H9 (cell line): ENCODE measurements around the gene PCSK6. TPM values are rescaled to one million over a fixed set of nuclear protein-coding genes. Genes with fewer than 3 reads are reported as not detected.

Source experiments
- DNase-seq: peaks from one replicate; pipeline ENCODE4 v3.0.0-alpha.2; 2017
- H2AFZ ChIP-seq: one replicate; pipeline ENCODE4 v1.6.1; 2013; ENCODE audit warnings: mild to moderate bottlenecking, low read length, control low read depth, moderate library complexity
- H2AK5ac ChIP-seq: 2 replicates; pipeline ENCODE4 v1.6.1; 2013; ENCODE audit warnings: low read length, control low read depth, mixed read lengths; ENCODE audit not compliant: insufficient read length
- H2BK120ac ChIP-seq: one replicate; pipeline ENCODE4 v1.6.1; 2013; ENCODE audit warnings: low read depth, mild to moderate bottlenecking, low read length, control low read depth, inconsistent platforms; ENCODE audit not compliant: poor library complexity, severe bottlenecking
- H2BK12ac ChIP-seq: 2 replicates; pipeline ENCODE4 v1.6.1; 2013; ENCODE audit warnings: low read length, control low read depth, mixed read lengths, low read depth; ENCODE audit not compliant: insufficient read length
- H2BK15ac ChIP-seq: 2 replicates; pipeline ENCODE4 v1.6.1; 2013; ENCODE audit warnings: low read depth, low read length, control low read depth
- H2BK20ac ChIP-seq: one replicate; pipeline ENCODE4 v1.6.1; 2013; ENCODE audit warnings: low read depth, mild to moderate bottlenecking, low read length, control low read depth, inconsistent platforms; ENCODE audit not compliant: poor library complexity, severe bottlenecking
- H2BK5ac ChIP-seq: 2 replicates; pipeline ENCODE4 v1.6.1; 2013; ENCODE audit warnings: low read length, control low read depth, mixed read lengths; ENCODE audit not compliant: insufficient read length
- H3K14ac ChIP-seq: 2 replicates; pipeline ENCODE4 v1.6.1; 2013; ENCODE audit warnings: low read length, control low read depth; ENCODE audit not compliant: insufficient read depth
- H3K18ac ChIP-seq: 2 replicates; pipeline ENCODE4 v1.6.1; 2013; ENCODE audit warnings: low read depth, mild to moderate bottlenecking, mixed read lengths, low read length, control low read depth; ENCODE audit not compliant: insufficient read length
- H3K23ac ChIP-seq: 2 replicates; pipeline ENCODE4 v1.6.1; 2013; ENCODE audit warnings: low read length, control low read depth, mixed read lengths, low read depth; ENCODE audit not compliant: insufficient read length
- H3K23me2 ChIP-seq: 2 replicates; pipeline ENCODE4 v1.6.1; 2013; ENCODE audit warnings: low read depth, mild to moderate bottlenecking, mixed read lengths, low read length, control low read depth; ENCODE audit not compliant: insufficient read length, poor library complexity, severe bottlenecking
- H3K27ac ChIP-seq: 2 replicates; pipeline ENCODE4 v1.5.1; 2013; ENCODE audit warnings: low read length, control low read depth, mixed read lengths, low read depth; ENCODE audit not compliant: insufficient read length
- H3K27me3 ChIP-seq: 2 replicates; pipeline ENCODE4 v1.6.1; 2013; ENCODE audit warnings: low read length, control low read depth, inconsistent platforms; ENCODE audit not compliant: insufficient read depth
- H3K4ac ChIP-seq: 2 replicates; pipeline ENCODE4 v1.6.1; 2013; ENCODE audit warnings: low read depth, mild to moderate bottlenecking, control low read depth, inconsistent platforms, low read length, moderate library complexity
- H3K4me1 ChIP-seq: 2 replicates; pipeline ENCODE4 v1.6.1; 2013; ENCODE audit warnings: low read length, control low read depth, inconsistent platforms; ENCODE audit not compliant: insufficient read depth
- H3K4me2 ChIP-seq: 2 replicates; pipeline ENCODE4 v1.6.1; 2013; ENCODE audit warnings: low read length, control low read depth, mixed read lengths; ENCODE audit not compliant: insufficient read length, insufficient read depth
- H3K56ac ChIP-seq: 2 replicates; pipeline ENCODE4 v1.6.1; 2013; ENCODE audit warnings: low read depth, mild to moderate bottlenecking, mixed read lengths, low read length, control low read depth; ENCODE audit not compliant: insufficient read length
- H3K79me1 ChIP-seq: 2 replicates; pipeline ENCODE4 v1.6.1; 2013; ENCODE audit warnings: low read depth, mild to moderate bottlenecking, moderate library complexity, low read length, control low read depth, inconsistent platforms; ENCODE audit not compliant: insufficient read depth, poor library complexity, severe bottlenecking
- H3K79me2 ChIP-seq: 2 replicates; pipeline ENCODE4 v1.6.1; 2013; ENCODE audit warnings: low read length, control low read depth, inconsistent platforms; ENCODE audit not compliant: insufficient read depth
- H3K9ac ChIP-seq: 2 replicates; pipeline ENCODE4 v1.6.1; 2013; ENCODE audit warnings: low read length, control low read depth, mixed read lengths; ENCODE audit not compliant: insufficient read length; ENCODE audit errors: extremely low read depth
- H3K9me3 ChIP-seq: one replicate; pipeline ENCODE4 v1.6.1; 2013; ENCODE audit warnings: low read depth, low read length, inconsistent platforms; ENCODE audit not compliant: control insufficient read depth
- H3T11ph ChIP-seq: one replicate; pipeline ENCODE4 v1.6.1; 2013; ENCODE audit warnings: mild to moderate bottlenecking, low read length, control low read depth, inconsistent platforms
- H4K20me1 ChIP-seq: one replicate; pipeline ENCODE4 v1.6.1; 2013; ENCODE audit not compliant: control insufficient read depth, insufficient read length, insufficient read depth
- H4K5ac ChIP-seq: 2 replicates; pipeline ENCODE4 v1.6.1; 2013; ENCODE audit warnings: low read depth, mild to moderate bottlenecking, mixed read lengths, low read length, control low read depth; ENCODE audit not compliant: insufficient read length
- H4K8ac ChIP-seq: replicated peaks from 2 replicates; pipeline ENCODE4 v1.6.1; 2013; ENCODE audit warnings: low read length, control low read depth, mixed read lengths, low read depth; ENCODE audit not compliant: insufficient read length
- H4K91ac ChIP-seq: 2 replicates; pipeline ENCODE4 v1.6.1; 2013; ENCODE audit warnings: low read depth, mild to moderate bottlenecking, moderate library complexity, mixed read lengths, low read length, control low read depth; ENCODE audit not compliant: insufficient read length
- H3K27ac Mint-ChIP-seq, 3 experiments: 2 replicates in 2 of 3; 3 replicates in 1 of 3; pipeline ENCODE4 v1.8.0; 2020 to 2021; ENCODE audit warnings: mixed read lengths in 3 of 3, mild to moderate bottlenecking in 1 of 3, moderate library complexity in 1 of 3
- H3K27me3 Mint-ChIP-seq: 2 replicates; pipeline ENCODE4 v1.8.0; 2021; ENCODE audit warnings: low read depth, mild to moderate bottlenecking, moderate library complexity, mixed read lengths
- H3K36me3 Mint-ChIP-seq, 3 experiments: 2 replicates in 2 of 3; 3 replicates in 1 of 3; pipeline ENCODE4 v1.8.0; 2020 to 2021; ENCODE audit warnings: low read depth in 3 of 3, mixed read lengths in 3 of 3; ENCODE audit not compliant: insufficient read depth in 1 of 3
- H3K4me1 Mint-ChIP-seq, 2 experiments: 2 replicates each; pipeline ENCODE4 v1.8.0; 2020; ENCODE audit warnings: mixed read lengths in 2 of 2
- H3K4me3 Mint-ChIP-seq, 2 experiments: 2 replicates in 1 of 2; 3 replicates in 1 of 2; pipeline ENCODE4 v1.8.0; 2020 to 2021; ENCODE audit warnings: mild to moderate bottlenecking in 2 of 2, mixed read lengths in 2 of 2, moderate library complexity in 1 of 2
- H3K9me3 Mint-ChIP-seq, 2 experiments: 2 replicates in 1 of 2; 3 replicates in 1 of 2; pipeline ENCODE4 v1.8.0; 2020; ENCODE audit warnings: mild to moderate bottlenecking in 2 of 2, mixed read lengths in 2 of 2, moderate library complexity in 1 of 2
- WGBS: extraction: QIAGEN DNeasy Blood & Tissue Kit; methylation state at CpG from one replicate; pipeline ENCODE4 v1.1.7; 2013; ENCODE audit warnings: missing lambda C conversion rate, low lambda C conversion rate, mixed read lengths; ENCODE audit not compliant: insufficient read length; ENCODE audit errors: extremely low coverage; 5-methylcytosine and 5-hydroxymethylcytosine counted together
- total RNA-seq: library from RNA; stranded (reverse); gene quantifications from 2 replicates; pipeline ENCODE4 v1.2.1, GENCODE V29; 2021
- TF ChIP-seq, protein P1 (sequence below): fragments of 200-600 bp; sonication (generic); conservative IDR thresholded peaks from 3 replicates; pipeline ENCODE4 v1.8.0; 2021; ENCODE audit warnings: antibody characterized with exemption, mild to moderate bottlenecking

The PCSK6 gene
- total RNA-seq, 1 experiment from 2014 or later = 4.0 TPM

GRCh38 chr15:101362986-101363566 is 126.4 kb downstream of the PCSK6 start:
- Histone ChIP-seq H3T11ph (no peak overlapping the region), H3K79me1 (no peaks in the 10 kb centered on the region), H4K8ac (no peak overlapping the region), H4K5ac (no peak overlapping the region), H2BK20ac (no peak overlapping the region), H2AFZ (no peak overlapping the region), H3K4me2 (no peak overlapping the region), H3K79me2 (no peaks in the 10 kb centered on the region), H3K14ac (no peak overlapping the region; the same call in 1 of the 2 replicates), H3K9ac (no peak overlapping the region), H3K18ac (no peak overlapping the region), H3K9me3 (no peaks in the 10 kb centered on the region), H3K27me3 (no peaks in the 10 kb centered on the region), H3K56ac (no peak overlapping the region), H3K4ac (no peak overlapping the region), H2BK5ac (no peak overlapping the region), H2AK5ac (no peak overlapping the region), H3K23ac (no peak overlapping the region), H4K91ac (no peak overlapping the region), H2BK15ac (no peak overlapping the region), H3K27ac (no peak overlapping the region), H3K23me2 (no peaks in the 10 kb centered on the region), H2BK12ac (no peak overlapping the region), H2BK120ac (no peak overlapping the region), H4K20me1 (no peaks in the 10 kb centered on the region), H3K4me1 (no peaks in the 10 kb centered on the region)
- TF ChIP-seq, protein P1, sequence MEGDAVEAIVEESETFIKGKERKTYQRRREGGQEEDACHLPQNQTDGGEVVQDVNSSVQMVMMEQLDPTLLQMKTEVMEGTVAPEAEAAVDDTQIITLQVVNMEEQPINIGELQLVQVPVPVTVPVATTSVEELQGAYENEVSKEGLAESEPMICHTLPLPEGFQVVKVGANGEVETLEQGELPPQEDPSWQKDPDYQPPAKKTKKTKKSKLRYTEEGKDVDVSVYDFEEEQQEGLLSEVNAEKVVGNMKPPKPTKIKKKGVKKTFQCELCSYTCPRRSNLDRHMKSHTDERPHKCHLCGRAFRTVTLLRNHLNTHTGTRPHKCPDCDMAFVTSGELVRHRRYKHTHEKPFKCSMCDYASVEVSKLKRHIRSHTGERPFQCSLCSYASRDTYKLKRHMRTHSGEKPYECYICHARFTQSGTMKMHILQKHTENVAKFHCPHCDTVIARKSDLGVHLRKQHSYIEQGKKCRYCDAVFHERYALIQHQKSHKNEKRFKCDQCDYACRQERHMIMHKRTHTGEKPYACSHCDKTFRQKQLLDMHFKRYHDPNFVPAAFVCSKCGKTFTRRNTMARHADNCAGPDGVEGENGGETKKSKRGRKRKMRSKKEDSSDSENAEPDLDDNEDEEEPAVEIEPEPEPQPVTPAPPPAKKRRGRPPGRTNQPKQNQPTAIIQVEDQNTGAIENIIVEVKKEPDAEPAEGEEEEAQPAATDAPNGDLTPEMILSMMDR = no peak
- Mint-ChIP-seq H3K4me3 (no peak overlapping the region; a peak in 1 of 5 replicates), H3K4me1 (peaks cover 12 to 19% of the 10 kb centered on the region in 2 experiments), H3K36me3 (peaks cover 1 to 11% (median 2%) of the 10 kb centered on the region in 3 experiments; a peak in 3 of 7 replicates), H3K27me3 (peaks cover 5% of the 10 kb centered on the region), H3K9me3 (peaks cover 3 to 14% of the 10 kb centered on the region in 2 experiments; a peak in 3 of 5 replicates), H3K27ac (peak overlapping the region in 1 of 3 experiments; percentile 64; a peak in 2 of 7 replicates)
- WGBS = no CpG with 5 or more reads among the region's 8 CpGs
- no peak for DNase-seq
